ENCODE measurements around the gene BMP4. TPM values are rescaled to one million over a fixed set of nuclear protein-coding genes. Genes with fewer than 3 reads are reported as not detected.
A peak's percentile ranks its signal among the peaks of the same experiment; 100 is the strongest.

Gene BMP4
- total and polyA plus RNA-seq, 2 of the 13 experiments (the other 11 are each of a cell fraction or from before 2014, with no cell fraction given) = 56.4 to 169 TPM

GRCh38 chr14:54002653-54003052 is 46.0 kb upstream of the BMP4 start:
- H3K36me3 ChIP-seq (replicated peaks in 1 of 2; ENCODE audit: control insufficient read depth in 1 of 2, insufficient read depth in 2 of 2, low read length in 2 of 2) = no peaks in the 10 kb centered on the region
- no peak for TF ChIP-seq SETDB1 (CRISPR knock-in tag; IDR thresholded peaks at IDR 0.05; ENCODE audit: borderline replicate concordance)
- 0 out of 2 replicates have a peak, but pooled peaks have one; percentile 1 for TF ChIP-seq SMC3 (IDR thresholded peaks at IDR 0.05; ENCODE audit: low read length)
- ChIA-PET POLR2A (no interaction called here), CTCF (ENCODE audit: low intra/inter-chr PET ratio, low total read pairs) (no interaction called here)
- FAIRE-seq (no peak), ATAC-seq (no peak), DNase-seq (ENCODE audit: low spot score) (no peak)
- no peaks in the 10 kb centered on the region for H3K79me2 ChIP-seq (ENCODE audit: insufficient read depth, low read length)
- H3K4me3 ChIP-seq (replicated peaks in 1 of 3; ENCODE audit: insufficient read depth in 1 of 3, low read depth in 2 of 3, low read length in 3 of 3) = no peak overlapping the region
- H3K4me1 ChIP-seq (ENCODE audit: insufficient read depth, low read length) = peaks cover 52% of the 10 kb centered on the region
- intact Hi-C loops (cut with micrococcal nuclease; ENCODE audit: unreplicated experiment) = no loop called here
- H3K27ac ChIP-seq (ENCODE audit: extremely low read length, insufficient read depth, low read length) = no peak overlapping the region
- no peaks in the 10 kb centered on the region for H3K27me3 ChIP-seq (ENCODE audit: control insufficient read depth in 1 of 2, insufficient read depth in 2 of 2, low read length in 2 of 2)
- H3K9me3 ChIP-seq (ENCODE audit: low read length) = no peaks in the 10 kb centered on the region
- no peaks in the 10 kb centered on the region for H4K20me1 ChIP-seq (ENCODE audit: insufficient read depth, low read length)
- no peak overlapping the region for H3K4me2 ChIP-seq (ENCODE audit: low read depth, low read length)
- in situ Hi-C loops (cut with HindIII; ENCODE audit: extremely low pct_ligation_motif_present, low pct_unique_long_range_greater_than_20kb) = no loop called here
- no peak overlapping the region for H2AFZ ChIP-seq (ENCODE audit: low read length)
- no peak overlapping the region for H3K9ac ChIP-seq (ENCODE audit: insufficient read depth, low read depth, low read length)
- BruUV-seq (replicated peaks) = no TSS peak

DNA sequence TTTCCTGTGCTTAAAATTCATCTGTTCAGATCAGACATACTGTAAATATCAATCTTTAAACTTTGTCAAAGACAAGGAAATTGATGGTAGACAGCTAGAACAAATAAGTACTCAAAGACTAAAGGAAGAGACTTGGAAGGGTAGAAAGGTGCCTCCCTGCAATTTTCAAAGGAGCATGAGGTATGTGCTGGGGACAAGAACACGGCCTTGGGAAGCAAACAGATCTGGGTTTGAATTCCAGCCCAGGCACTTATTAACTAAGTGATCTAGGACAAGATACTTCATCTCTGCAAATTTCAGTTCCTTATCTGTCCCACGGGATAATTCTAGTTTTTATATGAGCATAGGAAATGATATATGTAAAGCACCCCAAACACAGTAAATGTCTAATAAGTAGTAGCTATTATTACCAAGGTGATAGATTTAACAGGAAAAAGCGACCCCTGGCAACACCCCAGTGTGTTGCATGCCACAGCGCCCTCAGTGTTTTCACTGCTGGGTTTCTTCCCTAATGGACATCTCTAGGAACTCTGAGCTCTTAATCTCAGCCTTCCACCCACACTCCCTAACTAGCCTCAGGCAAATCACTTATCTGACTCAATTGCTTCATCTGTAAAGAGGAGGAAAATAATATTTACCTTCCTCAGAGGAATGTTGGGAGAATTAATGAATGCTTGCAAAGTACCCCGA is 44.7 kb upstream of the BMP4 start:
- intact Hi-C loops (cut with micrococcal nuclease; ENCODE audit: unreplicated experiment) (loop anchor here (1.0 kb wide), 1 partner anchor 462 kb away; no protein-coding TSS in a partner anchor), in situ Hi-C loops (cut with HindIII; ENCODE audit: extremely low pct_ligation_motif_present, low pct_unique_long_range_greater_than_20kb) (no loop called here)
- ChIA-PET POLR2A (interaction anchor here (0.7 to 0.9 kb wide), 3 partner anchors 46 to 132 kb away, joined by 3 read pairs; no protein-coding TSS in a partner anchor), CTCF (ENCODE audit: low intra/inter-chr PET ratio, low total read pairs) (no interaction called here)
- H3K9ac ChIP-seq (ENCODE audit: insufficient read depth, low read depth, low read length) = no peak overlapping the region
- FAIRE-seq = peak; percentile 60
- no peaks in the 10 kb centered on the region for H4K20me1 ChIP-seq (ENCODE audit: insufficient read depth, low read length)
- H3K36me3 ChIP-seq (replicated peaks in 1 of 2; ENCODE audit: control insufficient read depth in 1 of 2, insufficient read depth in 2 of 2, low read length in 2 of 2) = no peaks in the 10 kb centered on the region
- H3K27ac ChIP-seq (ENCODE audit: extremely low read length, insufficient read depth, low read length) = peak overlapping the region; percentile 55
- peak; percentile 85 for ATAC-seq
- peaks cover 52% of the 10 kb centered on the region for H3K4me1 ChIP-seq (ENCODE audit: insufficient read depth, low read length)
- peak; percentile 72 for DNase-seq (ENCODE audit: low spot score)
- no peaks in the 10 kb centered on the region for H3K9me3 ChIP-seq (ENCODE audit: low read length)
- H3K4me2 ChIP-seq (ENCODE audit: low read depth, low read length) = peak overlapping the region; percentile 50
- no peaks in the 10 kb centered on the region for H3K27me3 ChIP-seq (ENCODE audit: control insufficient read depth in 1 of 2, insufficient read depth in 2 of 2, low read length in 2 of 2)
- no peaks in the 10 kb centered on the region for H3K79me2 ChIP-seq (ENCODE audit: insufficient read depth, low read length)
- 32% methylated on average over 5 of the region's 5 CpGs for WGBS (ENCODE audit: low lambda C conversion rate)
- H2AFZ ChIP-seq (ENCODE audit: low read length) = no peak overlapping the region
- no TSS peak for BruUV-seq (replicated peaks)
- H3K4me3 ChIP-seq (replicated peaks in 1 of 3; ENCODE audit: insufficient read depth in 1 of 3, low read depth in 2 of 3, low read length in 3 of 3) = peak overlapping the region in 1 of 3 experiments; percentile 5; a peak in 1 of 6 replicates
- TF ChIP-seq ZNF326 (CRISPR knock-in tag; IDR thresholded peaks at IDR 0.05; ENCODE audit: borderline replicate concordance) (no peak), EP300 (IDR thresholded peaks at IDR 0.05; ENCODE audit: low read depth in 2 of 2, low read length in 2 of 2) (peak in 1 of 2 experiments; percentile 51; a peak in 1 of 4 replicates), EP300 (CRISPR knock-in tag; IDR thresholded peaks at IDR 0.05; ENCODE audit: borderline replicate concordance) (no peak), ATF5 (CRISPR knock-in tag; IDR thresholded peaks at IDR 0.05; ENCODE audit: low read depth) (no peak), ZBTB3 (CRISPR knock-in tag; IDR thresholded peaks at IDR 0.05; ENCODE audit: borderline replicate concordance, low read depth) (no peak), TCF7 (IDR thresholded peaks at IDR 0.05; ENCODE audit: low read depth) (peak; percentile 39), KDM1A (CRISPR knock-in tag; IDR thresholded peaks at IDR 0.05) (no peak), ZNF564 (CRISPR knock-in tag; IDR thresholded peaks at IDR 0.05) (no peak), HMG20A (CRISPR knock-in tag; IDR thresholded peaks at IDR 0.05; ENCODE audit: borderline replicate concordance) (peak; percentile 15; the same call in 1 of the 2 replicates), CBX1 (IDR thresholded peaks at IDR 0.05; ENCODE audit: low read depth) (no peak), ZNF776 (CRISPR knock-in tag; IDR thresholded peaks at IDR 0.05) (no peak), XBP1 (CRISPR knock-in tag; IDR thresholded peaks at IDR 0.05) (no peak)
- TF ChIP-seq, protein P1, sequence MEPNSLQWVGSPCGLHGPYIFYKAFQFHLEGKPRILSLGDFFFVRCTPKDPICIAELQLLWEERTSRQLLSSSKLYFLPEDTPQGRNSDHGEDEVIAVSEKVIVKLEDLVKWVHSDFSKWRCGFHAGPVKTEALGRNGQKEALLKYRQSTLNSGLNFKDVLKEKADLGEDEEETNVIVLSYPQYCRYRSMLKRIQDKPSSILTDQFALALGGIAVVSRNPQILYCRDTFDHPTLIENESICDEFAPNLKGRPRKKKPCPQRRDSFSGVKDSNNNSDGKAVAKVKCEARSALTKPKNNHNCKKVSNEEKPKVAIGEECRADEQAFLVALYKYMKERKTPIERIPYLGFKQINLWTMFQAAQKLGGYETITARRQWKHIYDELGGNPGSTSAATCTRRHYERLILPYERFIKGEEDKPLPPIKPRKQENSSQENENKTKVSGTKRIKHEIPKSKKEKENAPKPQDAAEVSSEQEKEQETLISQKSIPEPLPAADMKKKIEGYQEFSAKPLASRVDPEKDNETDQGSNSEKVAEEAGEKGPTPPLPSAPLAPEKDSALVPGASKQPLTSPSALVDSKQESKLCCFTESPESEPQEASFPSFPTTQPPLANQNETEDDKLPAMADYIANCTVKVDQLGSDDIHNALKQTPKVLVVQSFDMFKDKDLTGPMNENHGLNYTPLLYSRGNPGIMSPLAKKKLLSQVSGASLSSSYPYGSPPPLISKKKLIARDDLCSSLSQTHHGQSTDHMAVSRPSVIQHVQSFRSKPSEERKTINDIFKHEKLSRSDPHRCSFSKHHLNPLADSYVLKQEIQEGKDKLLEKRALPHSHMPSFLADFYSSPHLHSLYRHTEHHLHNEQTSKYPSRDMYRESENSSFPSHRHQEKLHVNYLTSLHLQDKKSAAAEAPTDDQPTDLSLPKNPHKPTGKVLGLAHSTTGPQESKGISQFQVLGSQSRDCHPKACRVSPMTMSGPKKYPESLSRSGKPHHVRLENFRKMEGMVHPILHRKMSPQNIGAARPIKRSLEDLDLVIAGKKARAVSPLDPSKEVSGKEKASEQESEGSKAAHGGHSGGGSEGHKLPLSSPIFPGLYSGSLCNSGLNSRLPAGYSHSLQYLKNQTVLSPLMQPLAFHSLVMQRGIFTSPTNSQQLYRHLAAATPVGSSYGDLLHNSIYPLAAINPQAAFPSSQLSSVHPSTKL (CRISPR knock-in tag; IDR thresholded peaks at IDR 0.05) = peak; percentile 47

Measured in HepG2 (cell line).